HG03095 (cell line): ENCODE data around the gene SPDEF.

ENCODE experiments used
- ATAC-seq: cut with Tn5 transposase; IDR thresholded peaks from one replicate; pipeline ENCODE4 v1.9.1; 2021; ENCODE audit warnings: moderate library complexity; ENCODE audit not compliant: unreplicated experiment

SPDEF gene

GRCh38 chr6:34556031-34556471 lies at the start of gene SPDEF:
Gene SPDEF (minus strand): TSS chr6:34556329. CDS start chr6:34544455, 11,874 bp downstream.
- no peak for ATAC-seq

GRCh38 chr6:34603707-34604106 lies 47.6 kb upstream of the SPDEF start:
- ATAC-seq: no peak

GRCh38 chr6:34602318-34603111 lies 46.4 kb upstream of the SPDEF start:
- no peak for ATAC-seq

GRCh38 chr6:34601706-34602105 lies 45.6 kb upstream of the SPDEF start:
- ATAC-seq: no peak

GRCh38 chr6:34600796-34601195 lies 44.7 kb upstream of the SPDEF start:
- no peak for ATAC-seq

- no peak for ATAC-seq
Measured at GRCh38 chr6:34600101-34600500, 44.0 kb upstream of the SPDEF start.

- no peak for ATAC-seq
Measured at GRCh38 chr6:34598712-34599111, 42.6 kb upstream of the SPDEF start.

GRCh38 chr6:34597605-34598353 lies 41.6 kb upstream of the SPDEF start:
- no peak for ATAC-seq

- ATAC-seq: no peak
Measured at GRCh38 chr6:34596798-34597197, 40.7 kb upstream of the SPDEF start.

GRCh38 chr6:34595332-34596184 lies 39.4 kb upstream of the SPDEF start:
- ATAC-seq: no peak

GRCh38 chr6:34593701-34594100 lies 37.6 kb upstream of the SPDEF start:
- no peak for ATAC-seq

- no peak for ATAC-seq
Measured at GRCh38 chr6:34592208-34592952, 36.3 kb upstream of the SPDEF start.

- ATAC-seq: no peak
Measured at GRCh38 chr6:34589691-34590090, 33.6 kb upstream of the SPDEF start.

GRCh38 chr6:34589140-34589539 lies 33.0 kb upstream of the SPDEF start:
- no peak for ATAC-seq

GRCh38 chr6:34587851-34588250 lies 31.7 kb upstream of the SPDEF start:
- ATAC-seq: no peak

- no peak for ATAC-seq
Measured at GRCh38 chr6:34587325-34587724, 31.2 kb upstream of the SPDEF start.

GRCh38 chr6:34586327-34587040 lies 30.4 kb upstream of the SPDEF start:
- ATAC-seq: no peak

- no peak for ATAC-seq
Measured at GRCh38 chr6:34585512-34586061, 29.5 kb upstream of the SPDEF start.

GRCh38 chr6:34585108-34585507 lies 29.0 kb upstream of the SPDEF start:
- ATAC-seq: no peak

- ATAC-seq: no peak
Measured at GRCh38 chr6:34584694-34585093, 28.6 kb upstream of the SPDEF start.
